B cell (primary cell): Measurements from ENCODE around the gene ANKRD33B.

Source experiments
- EZH2 ChIP-seq: IDR thresholded peaks from 2 replicates; pipeline ENCODE4 v1.6.1; 2012; ENCODE audit warnings: borderline replicate concordance, low read depth, mild to moderate bottlenecking, moderate library complexity, low read length; ENCODE audit not compliant: insufficient read depth, poor library complexity, severe bottlenecking
- TF ChIP-seq, protein P1 (sequence below): fragments of 200-600 bp; IDR thresholded peaks from one replicate; pipeline ENCODE4 v1.8.0; 2022; ENCODE audit warnings: antibody characterized with exemption, mild to moderate bottlenecking

DNA sequence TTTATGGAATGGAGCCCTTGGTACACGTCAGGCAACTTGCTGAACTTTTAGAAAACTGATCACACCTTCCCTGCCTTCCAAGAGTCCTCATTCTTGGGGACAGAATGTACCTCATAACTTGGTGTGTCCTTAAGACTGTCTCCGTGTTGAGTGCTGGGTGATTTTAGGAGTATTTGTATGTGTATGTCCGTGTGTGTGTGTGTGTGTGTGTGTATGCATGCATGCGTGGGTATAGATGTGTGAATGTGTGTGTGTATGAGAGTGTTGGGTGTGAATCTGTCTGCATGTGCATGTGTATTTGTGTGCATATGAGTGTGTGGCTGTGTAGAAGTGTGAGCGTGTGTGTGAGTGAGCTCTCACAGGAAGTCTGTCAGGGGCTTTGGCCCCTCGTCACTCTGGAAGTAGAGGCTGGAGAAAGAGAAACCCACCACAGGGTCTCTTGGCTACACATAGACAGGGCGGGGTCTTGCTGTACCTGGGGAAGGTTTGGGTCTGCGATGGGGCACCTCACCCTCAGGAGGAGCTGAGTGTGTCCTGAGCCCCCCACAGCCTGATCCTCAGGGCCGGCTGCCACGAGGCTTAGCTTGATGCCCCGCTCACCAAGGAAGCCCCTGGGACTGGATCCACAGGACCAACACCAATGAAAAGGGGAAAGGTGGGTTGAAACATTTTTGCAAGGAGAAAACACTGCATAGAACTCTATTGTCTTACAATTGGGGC lies 33.1 kb upstream of the ANKRD33B start:
- TF ChIP-seq EZH2 = no peak
- TF ChIP-seq, protein P1, sequence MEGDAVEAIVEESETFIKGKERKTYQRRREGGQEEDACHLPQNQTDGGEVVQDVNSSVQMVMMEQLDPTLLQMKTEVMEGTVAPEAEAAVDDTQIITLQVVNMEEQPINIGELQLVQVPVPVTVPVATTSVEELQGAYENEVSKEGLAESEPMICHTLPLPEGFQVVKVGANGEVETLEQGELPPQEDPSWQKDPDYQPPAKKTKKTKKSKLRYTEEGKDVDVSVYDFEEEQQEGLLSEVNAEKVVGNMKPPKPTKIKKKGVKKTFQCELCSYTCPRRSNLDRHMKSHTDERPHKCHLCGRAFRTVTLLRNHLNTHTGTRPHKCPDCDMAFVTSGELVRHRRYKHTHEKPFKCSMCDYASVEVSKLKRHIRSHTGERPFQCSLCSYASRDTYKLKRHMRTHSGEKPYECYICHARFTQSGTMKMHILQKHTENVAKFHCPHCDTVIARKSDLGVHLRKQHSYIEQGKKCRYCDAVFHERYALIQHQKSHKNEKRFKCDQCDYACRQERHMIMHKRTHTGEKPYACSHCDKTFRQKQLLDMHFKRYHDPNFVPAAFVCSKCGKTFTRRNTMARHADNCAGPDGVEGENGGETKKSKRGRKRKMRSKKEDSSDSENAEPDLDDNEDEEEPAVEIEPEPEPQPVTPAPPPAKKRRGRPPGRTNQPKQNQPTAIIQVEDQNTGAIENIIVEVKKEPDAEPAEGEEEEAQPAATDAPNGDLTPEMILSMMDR = no peak
